GM18861 (cell line): Measurements from ENCODE around the gene UBA7.

ENCODE experiments used
- ATAC-seq: cut with Tn5 transposase; IDR thresholded peaks from one replicate; pipeline ENCODE4 v1.9.1; 2021; ENCODE audit not compliant: unreplicated experiment

Gene UBA7

DNA sequence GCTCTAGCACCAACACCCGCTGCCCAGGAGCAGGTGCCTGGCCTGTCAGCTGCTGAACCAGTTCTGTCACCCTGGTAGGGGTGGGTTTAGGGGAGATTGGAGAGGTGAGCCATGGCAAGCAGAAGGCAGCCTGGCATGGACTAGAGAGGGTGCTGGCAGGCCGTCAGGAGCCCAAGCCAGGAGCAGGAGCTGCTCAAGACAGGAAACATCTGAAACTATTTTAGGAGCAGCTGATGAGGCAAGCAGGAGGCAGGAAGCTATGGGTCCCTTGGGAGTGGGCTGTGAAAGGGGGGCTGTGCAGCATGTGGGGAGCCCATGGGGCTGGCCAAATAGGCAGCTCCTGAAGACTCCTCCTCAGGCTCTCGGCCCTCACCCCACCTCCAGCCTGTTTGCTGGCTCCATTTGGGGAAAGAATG, 8.4 kb downstream of the UBA7 start:
- ATAC-seq: no peak

- ATAC-seq: no peak
Measured at GRCh38 chr3:49804141-49805041, 9.4 kb downstream of the UBA7 start.

DNA sequence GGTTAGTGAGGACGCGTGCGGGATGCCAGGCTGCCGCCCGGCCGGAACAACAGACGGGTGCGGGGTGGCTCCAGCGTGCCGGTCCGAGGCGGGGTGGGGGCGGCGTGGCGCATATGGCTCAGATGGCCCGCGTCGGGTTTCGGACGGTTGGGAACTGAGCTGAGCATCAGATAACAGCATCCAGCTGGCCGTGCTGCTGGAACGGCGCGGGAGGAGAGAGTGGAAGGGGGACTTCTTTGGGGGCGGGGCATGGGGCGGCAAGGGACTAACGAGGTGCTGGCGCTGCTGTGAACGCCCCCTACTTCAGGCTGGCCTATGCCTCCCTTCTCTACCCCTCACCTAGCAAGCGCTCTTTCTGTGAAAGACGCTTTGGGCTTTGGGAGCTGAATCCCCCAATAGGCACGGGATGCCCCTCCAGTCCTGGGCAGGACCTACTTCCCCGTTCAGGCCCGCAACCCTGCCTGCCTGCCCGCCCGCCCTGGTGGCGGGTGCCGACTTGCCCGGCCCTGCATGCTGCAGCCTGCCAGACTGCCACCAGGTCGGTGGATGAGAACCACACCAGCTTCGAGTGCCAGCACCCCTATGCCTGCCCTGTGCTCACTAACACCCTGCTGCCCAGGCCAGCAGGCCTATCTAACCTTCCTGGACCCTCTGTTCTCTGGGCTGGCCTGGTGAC, 10.2 kb downstream of the UBA7 start:
- no peak for ATAC-seq

- ATAC-seq: peak; percentile 33
Measured at GRCh38 chr3:49802719-49803464, 10.9 kb downstream of the UBA7 start, which contains the start of gene INKA1. Gene INKA1, plus strand, starts transcription at chr3:49803261. Its CDS starts 132 bp downstream, at chr3:49803393.

DNA sequence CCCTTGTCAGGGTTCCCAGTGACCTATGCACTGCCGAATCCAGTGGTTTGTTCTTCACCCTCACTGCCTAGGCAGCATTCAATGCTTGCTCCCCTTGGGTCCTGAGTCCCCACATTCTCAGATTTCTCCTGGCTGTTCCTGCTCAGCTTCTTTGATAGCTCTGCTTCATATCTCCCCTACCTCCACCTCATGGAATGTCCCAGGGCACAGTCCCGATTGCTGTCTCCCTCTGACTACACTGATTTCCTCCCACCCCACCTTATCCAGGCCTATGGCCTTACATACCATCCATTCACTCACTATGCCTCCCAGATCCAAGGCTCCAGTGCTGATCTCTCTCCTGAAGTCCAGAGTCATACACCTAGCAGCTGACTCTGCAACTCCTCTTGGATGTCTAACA, 12.6 kb downstream of the UBA7 start:
- no peak for ATAC-seq

GRCh38 chr3:49799761-49800160, 14.0 kb downstream of the UBA7 start, which contains the start of gene CDHR4:
Gene CDHR4, minus strand, starts transcription at chr3:49799873. Its CDS starts 61 bp downstream, at chr3:49799812.
- no peak for ATAC-seq

DNA sequence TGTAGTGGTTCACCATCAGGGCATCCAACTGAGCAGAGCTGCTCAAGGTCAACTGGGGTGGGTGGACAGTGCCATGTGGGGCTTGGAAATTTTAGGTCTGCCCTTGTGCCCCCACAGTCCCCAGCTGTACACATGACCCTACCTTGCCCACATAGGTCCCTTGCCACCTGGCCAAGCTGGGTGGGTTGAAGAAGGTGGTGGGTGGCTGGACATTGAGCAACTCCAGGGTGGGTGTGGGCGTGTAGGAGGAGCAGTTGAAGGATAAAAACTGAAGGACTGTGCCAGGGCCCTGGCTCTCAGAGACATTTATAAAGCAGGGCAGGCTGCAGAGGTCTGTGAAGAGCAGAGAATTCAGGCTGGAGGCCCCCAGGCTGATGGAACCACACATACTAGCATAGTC, 14.6 kb downstream of the UBA7 start:
- ATAC-seq: no peak

GRCh38 chr3:49794926-49795905, 18.5 kb downstream of the UBA7 start:
- ATAC-seq: no peak

DNA sequence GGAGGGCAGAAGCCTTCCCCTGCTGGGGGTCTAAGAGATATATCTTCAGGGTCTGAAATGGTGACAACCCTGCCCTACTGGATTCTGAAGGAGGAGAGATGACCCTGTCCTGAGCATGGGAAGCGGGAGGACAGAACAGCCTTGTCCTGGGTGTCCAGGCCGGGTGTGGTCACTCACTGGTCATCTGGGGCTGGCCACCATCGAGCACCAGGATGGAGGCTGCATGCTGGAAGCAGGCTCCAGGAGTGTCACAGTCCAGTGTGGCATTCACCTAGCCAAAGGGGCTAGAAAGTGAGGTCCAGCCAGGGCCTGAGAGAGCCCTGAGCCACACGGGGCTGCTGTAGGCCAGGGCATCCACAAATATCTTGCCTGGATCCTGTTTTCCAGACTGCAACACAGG, 19.3 kb downstream of the UBA7 start:
- ATAC-seq: no peak

DNA sequence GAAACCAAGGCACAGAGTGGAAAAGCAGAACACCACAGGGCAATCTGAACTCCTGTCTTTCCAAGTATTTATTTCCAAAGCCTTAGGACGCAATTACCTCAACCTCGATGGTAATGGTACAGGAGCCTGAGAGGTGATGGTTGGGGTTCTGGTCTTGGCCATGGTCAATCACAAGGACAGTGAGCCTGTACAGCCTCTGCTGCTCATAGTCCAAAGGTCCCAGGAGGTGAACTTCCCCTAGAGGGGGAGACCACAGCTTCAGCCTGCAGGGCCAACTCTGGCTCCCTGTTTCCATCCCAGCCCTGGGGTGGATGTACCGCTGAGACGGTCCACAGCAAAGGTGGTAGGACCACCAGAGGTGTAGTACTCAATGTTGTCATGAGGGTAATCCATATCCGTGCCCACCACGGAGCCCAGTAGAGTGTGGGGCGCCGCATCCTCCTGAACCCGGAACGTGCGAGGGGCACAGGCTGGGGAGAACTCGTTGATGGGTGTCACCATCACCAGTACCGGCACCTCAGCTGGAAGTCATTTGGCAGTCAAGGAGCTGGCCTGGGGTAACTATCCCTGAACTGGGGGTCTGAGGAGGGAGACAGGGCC, 20.2 kb downstream of the UBA7 start:
- ATAC-seq: no peak

DNA sequence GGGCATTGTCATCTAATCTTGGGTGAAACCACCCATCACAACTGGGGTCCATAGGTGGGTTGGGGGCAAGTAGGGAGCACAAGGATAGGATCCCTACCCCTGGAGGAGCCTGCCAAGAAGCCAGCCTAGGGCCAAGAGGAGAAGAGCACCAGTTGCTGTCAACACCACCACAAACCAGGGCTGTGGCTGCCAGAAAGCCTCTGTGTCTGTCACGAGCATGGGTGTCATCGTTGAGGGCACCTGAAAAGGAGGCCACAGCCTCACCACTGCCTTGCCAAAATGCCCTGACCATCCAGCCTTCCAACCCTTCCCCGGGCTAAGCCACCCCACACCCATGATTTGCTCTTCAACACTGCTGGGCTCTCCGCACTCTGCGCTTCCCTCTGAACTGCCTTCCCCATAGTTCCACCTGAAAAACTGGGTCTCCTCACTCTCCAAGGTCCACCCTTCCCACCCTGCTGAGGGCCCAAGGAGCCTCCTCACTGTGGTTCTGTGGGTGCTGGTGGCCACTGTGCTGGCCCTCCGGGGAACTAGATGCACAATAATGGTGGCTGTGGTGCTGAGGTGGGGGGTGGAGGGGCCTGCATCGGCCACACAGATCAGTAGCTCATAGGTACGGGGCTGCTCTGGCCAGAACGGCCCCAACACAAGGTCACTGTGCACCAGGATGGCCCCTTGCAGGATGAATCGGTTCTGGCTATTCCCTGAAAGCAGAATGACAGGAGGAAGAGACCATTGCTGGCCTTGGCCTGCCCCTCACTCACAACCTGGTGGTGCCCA, 21.2 kb downstream of the UBA7 start:
- no peak for ATAC-seq

DNA sequence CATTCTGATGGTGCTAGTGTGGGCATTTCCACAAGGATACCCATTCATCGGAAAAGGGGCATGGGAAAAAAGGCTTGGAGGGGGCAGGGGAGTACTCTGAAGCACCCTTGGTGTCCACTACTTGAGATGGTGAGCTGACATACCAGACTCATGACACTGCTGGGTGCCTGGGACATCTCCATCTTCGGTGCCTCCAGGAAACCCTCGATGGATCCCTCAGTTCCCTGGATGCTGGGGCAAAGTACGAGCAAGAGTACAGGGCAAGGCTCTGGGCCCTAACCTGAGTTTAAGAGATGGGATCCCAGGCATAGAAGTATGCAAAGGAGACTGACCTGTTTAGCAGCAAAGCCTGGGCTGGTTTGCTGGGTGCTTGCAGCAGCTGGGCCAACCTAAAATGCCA, 22.2 kb downstream of the UBA7 start:
- ATAC-seq: no peak

GRCh38 chr3:49790626-49791411, 22.9 kb downstream of the UBA7 start:
- ATAC-seq: no peak

DNA sequence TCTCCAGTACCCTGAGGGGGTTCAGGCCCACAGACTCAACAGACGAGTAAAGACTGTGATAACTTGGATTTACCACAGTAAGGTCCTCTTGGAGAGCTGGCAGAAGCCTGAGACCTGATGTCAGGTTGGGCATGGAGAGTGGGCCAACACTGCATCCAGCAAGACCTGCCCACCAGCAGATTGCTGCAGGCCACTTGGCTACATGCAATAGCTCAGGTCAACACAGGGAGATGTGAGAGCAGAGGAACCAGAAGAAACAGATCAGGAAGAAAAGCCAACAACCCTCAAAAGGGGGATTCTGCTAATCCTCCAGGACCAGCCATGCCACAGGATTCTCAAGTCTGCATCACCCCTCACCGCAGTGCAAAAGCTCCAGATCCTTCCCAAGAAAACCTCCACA, 25.7 kb downstream of the UBA7 start:
- no peak for ATAC-seq

GRCh38 chr3:49787536-49787935, 26.2 kb downstream of the UBA7 start:
- ATAC-seq: no peak

- no peak for ATAC-seq
Measured at GRCh38 chr3:49787182-49787464, 26.6 kb downstream of the UBA7 start.

DNA sequence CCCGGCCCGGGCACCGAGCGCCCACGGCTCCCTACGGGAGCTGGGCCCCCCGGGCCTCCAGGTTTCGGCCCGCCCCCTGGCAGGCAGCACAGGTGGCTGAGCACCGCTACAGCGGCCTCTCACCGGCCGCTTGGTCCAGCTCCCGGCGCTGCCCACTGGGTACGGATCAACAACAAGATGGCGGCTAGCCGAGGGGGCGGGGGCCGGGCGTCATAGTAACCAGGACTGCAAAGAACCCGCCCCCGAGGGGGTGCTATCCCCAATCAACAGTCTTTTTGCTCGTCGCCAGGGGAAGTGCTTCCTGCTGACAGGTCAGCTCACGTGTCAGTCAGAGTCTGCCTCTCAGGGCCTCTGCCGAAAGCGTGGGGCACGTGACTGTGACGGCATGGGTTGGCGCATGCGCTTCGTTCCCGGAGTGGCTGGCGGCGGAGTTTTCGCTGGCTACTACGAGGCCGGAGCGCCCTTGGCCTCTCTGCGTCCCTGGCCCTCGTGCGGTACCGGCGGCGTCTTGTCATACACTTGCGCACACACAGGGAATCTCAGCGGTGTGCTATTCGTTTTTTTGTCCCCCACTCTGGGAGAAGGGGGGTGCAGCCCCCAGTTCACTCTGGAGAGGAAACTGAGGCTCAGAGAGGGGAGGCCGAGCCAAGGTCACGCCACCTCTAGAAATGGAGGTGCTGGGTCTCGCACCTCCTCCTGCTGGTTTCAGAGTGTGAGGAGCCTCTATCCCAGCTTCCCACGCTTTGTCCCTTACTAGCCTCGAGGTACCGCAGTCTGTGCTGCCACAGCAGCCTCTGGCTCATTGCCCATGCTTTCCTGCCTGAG, 27.2 kb downstream of the UBA7 start, which contains the start of gene IP6K1:
Gene IP6K1, minus strand, starts transcription at position 186 of the 825 bp plus-strand sequence. CDS start 38,502 bp downstream, outside the sequence.
- ATAC-seq: peak; percentile 98
